ENCODE results near the gene SUMO3. TPM values are rescaled to one million over a fixed set of nuclear protein-coding genes. Genes with fewer than 3 reads are reported as not detected.

Gene SUMO3
- total and polyA plus RNA-seq, 8 donors, result 14.0 to 29.1 (median 21.7) TPM

DNA sequence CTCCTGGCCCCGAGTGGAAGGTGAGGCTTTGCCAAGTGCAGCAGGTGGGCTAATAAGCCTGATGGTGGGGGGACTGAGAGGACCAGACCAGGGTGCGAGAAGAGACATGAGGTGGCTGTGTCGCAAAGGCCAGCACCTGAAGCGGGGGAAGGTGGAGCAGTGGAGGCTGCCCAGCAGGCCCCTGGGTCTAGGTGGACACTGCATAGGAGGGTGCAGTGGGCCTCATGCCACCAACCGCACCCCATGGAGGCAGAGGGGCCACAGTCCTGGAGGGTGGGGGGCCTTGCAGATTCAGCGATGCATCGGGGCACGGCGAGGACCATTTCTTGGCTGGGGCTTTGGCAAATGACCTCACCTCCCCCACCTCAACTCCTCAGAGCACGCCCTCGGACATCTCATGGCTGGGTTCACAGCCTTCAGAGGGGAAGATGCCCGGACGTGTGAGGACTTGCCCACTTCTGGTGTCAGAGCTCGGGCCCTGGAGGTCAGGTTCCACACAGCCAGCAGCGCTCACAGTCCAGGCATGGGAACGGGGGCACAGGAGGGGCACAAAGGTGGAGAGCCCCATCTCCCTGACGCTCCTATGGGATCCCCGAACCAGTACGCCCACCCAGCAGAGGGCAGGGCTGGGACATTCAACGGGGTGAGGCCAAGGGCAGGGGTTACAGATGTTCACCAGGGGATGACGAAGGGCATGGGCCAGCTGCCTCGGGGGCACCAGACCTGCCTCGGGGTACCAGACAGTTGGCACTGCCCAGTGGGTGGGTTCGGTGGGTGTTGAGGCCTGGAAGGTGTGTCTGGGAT, 51.6 kb downstream of the SUMO3 start:
- intact Hi-C loops (cut with DNase I), result no loop called here
- TF ChIP-seq, protein P1, sequence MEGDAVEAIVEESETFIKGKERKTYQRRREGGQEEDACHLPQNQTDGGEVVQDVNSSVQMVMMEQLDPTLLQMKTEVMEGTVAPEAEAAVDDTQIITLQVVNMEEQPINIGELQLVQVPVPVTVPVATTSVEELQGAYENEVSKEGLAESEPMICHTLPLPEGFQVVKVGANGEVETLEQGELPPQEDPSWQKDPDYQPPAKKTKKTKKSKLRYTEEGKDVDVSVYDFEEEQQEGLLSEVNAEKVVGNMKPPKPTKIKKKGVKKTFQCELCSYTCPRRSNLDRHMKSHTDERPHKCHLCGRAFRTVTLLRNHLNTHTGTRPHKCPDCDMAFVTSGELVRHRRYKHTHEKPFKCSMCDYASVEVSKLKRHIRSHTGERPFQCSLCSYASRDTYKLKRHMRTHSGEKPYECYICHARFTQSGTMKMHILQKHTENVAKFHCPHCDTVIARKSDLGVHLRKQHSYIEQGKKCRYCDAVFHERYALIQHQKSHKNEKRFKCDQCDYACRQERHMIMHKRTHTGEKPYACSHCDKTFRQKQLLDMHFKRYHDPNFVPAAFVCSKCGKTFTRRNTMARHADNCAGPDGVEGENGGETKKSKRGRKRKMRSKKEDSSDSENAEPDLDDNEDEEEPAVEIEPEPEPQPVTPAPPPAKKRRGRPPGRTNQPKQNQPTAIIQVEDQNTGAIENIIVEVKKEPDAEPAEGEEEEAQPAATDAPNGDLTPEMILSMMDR (IDR thresholded peaks at IDR 0.05), result no peak
- peak in 1 of 4 donors; percentile 14 for ATAC-seq

DNA sequence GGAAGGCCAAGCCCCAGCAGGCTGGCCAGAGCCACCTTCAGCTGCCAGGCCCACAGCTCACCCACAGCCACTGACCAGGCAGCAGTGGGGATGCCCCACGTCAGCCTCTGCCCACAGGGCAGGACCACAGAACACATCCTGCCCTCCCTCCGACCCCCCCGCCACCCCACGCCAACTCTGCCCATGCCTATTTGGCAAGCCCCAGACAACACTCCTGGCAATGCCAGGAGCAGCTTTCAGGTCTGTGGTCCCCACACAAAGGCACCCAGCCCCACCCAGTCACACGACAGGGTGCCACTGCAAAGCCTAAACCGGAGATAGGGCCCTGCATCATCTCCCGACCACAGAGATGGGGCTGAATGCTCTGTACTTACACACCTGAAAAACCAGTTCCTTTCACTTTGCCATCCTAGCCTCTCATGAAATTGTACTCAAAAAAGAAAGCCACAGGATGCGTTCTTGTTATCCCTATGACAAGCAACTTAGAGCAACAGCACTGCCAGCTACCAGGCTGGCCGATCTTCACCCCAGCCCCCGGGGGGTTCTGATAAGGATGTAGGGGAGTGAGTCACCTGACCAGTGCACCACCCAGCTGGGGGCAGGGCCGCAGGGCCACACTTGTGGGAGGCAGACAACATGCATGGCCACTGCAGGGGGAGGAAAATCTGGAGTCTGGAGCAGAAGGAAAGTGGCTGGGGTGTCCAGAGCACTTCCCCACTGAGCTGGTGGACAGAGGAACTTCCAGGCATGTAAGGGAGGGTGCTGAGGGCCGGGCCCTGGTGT, 52.4 kb downstream of the SUMO3 start:
- WGBS, 2 donors, result 31 to 38% methylated on average over 12 of the region's 12 CpGs
- H3K4me1 ChIP-seq, result no peaks in the 10 kb centered on the region
- no peak for FAIRE-seq
- no peaks in the 10 kb centered on the region for H3K27me3 ChIP-seq
- no peak overlapping the region for H3K4me3 ChIP-seq
- H3K36me3 ChIP-seq, result peaks cover 0 to 14% (median 4%) of the 10 kb centered on the region in 3 donors
- DNase-seq, result no peak
- intact Hi-C loops (cut with DNase I), result no loop called here
- no peak for ATAC-seq
- TF ChIP-seq, protein P1 (IDR thresholded peaks at IDR 0.05), result no peak
- no peak overlapping the region for H3K27ac ChIP-seq
- H3K9me3 ChIP-seq, result no peaks in the 10 kb centered on the region

More for the DNA sequence above, 51.6 kb downstream of the SUMO3 start:
- Histone ChIP-seq H3K4me3 (no peak overlapping the region), H3K9me3 (no peaks in the 10 kb centered on the region), H3K27me3 (no peaks in the 10 kb centered on the region), H3K36me3 (peaks cover 0 to 22% (median 9%) of the 10 kb centered on the region in 3 donors), H3K27ac (no peak overlapping the region), H3K4me1 (no peaks in the 10 kb centered on the region)
- no peak for DNase-seq
- WGBS, 2 donors, result 72 to 85% methylated on average over 24 of the region's 24 CpGs
- no peak for FAIRE-seq

DNA sequence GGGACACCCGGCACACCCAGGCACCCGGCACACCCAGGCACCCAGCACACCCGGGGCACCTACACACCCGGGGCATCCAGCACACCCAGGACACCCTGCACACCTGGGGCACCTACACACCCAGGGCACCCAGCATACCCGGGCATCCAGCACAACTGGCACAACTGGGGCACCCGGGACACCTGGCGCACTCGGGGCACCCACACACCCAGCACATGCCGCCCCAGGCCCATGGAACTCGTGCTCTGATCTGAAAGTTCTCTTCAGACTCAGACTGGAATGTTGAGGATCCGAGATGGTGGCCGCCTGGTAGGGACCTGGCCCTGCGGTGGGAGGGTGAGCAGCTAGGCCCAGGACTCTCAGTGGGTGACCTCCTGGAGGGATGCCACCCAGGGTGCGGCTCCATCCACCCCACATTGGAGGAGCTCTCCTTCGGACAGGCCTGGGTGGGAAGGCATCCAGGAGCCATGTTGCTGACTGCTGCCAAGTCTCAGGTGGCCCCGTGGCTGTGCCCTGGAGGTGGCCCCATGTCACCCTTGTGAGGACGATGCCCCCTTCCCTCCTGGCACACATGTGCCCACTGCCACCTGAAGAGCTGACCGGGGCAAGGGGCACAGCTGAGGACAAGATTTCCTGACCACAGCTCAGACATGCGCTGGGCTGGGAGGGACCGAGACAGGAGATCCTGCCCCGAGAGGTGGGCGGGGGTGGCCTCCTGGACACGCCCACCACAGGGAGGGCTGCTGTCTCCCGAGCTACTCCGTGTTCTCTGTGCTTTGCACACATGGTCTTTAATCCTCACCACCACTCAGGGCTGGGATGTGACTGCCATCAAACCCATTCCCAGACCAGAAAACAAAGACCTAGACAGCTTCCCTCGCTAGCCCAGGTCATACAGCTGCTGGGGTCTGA, 53.3 kb downstream of the SUMO3 start:
- Histone ChIP-seq H3K27ac (no peak overlapping the region), H3K4me3 (no peak overlapping the region), H3K4me1 (no peaks in the 10 kb centered on the region), H3K27me3 (no peaks in the 10 kb centered on the region), H3K9me3 (no peaks in the 10 kb centered on the region), H3K36me3 (peaks cover 0 to 6% (median under 1%) of the 10 kb centered on the region in 3 donors)
- WGBS, 2 donors, result 57 to 65% methylated on average over 26 of the region's 26 CpGs
- no peak for ATAC-seq
- TF ChIP-seq, protein P1 (IDR thresholded peaks at IDR 0.05), result no peak
- no peak for DNase-seq
- intact Hi-C loops (cut with DNase I), result no loop called here
- FAIRE-seq, result no peak

DNA sequence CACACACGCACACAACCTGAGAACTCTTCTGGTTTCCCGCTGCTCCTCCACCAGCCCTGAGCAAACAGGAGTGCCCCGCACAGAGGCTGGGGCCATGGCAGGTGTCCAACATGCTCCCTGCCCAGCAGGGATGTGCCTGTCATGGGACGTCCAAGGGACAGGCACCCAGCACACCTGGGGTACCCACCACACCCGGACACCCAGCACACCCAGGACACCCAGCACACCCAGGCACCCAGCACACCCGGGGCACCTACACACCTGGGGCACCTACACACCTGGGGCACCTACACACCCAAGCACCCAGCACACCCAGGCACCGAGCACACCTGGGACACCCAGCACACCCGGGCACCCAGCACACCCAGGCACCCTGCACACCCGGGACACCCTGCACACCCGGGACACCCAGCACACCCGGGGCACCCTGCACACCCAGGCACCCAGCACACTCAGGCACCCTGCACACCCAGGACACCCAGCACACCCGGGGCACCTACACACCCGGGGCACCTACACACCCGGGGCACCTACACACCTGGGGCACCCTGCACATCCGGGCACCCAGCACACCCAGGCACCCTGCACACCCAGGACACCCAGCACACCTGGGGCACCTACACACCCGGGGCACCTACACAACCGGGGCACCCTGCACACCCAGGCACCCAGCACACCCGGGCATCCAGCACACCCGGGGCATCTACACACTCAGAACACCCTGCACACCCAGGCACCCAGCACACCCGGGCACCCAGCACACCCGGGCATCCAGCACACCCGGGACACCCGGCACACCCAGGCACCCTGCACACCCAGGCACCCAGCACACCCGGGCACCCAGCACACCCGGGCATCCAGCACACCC, 54.2 kb downstream of the SUMO3 start:
- Histone ChIP-seq H3K36me3 (peaks cover 0 to 4% (median 0%) of the 10 kb centered on the region in 3 donors), H3K4me1 (no peaks in the 10 kb centered on the region), H3K27ac (no peak overlapping the region), H3K9me3 (no peaks in the 10 kb centered on the region), H3K4me3 (no peak overlapping the region), H3K27me3 (no peaks in the 10 kb centered on the region)
- TF ChIP-seq, protein P1 (IDR thresholded peaks at IDR 0.05), result no peak
- intact Hi-C loops (cut with DNase I), result no loop called here
- ATAC-seq, result no peak
- no peak for FAIRE-seq
- 49 to 66% methylated on average over 23 to 25 of the region's 25 CpGs for WGBS, 2 donors
- DNase-seq, result no peak
